A549 (cell line): ENCODE data around the gene PAQR5. TPM values are rescaled to one million over a fixed set of nuclear protein-coding genes. Genes with fewer than 3 reads are reported as not detected.
A peak's percentile ranks its signal among the peaks of the same experiment; 100 is the strongest.

Experiments used
- ATAC-seq, 2 experiments: fragments of 200-7000 bp in 1 of 2; fragments of >200 bp in 1 of 2; cut with Nextera tagmentation in 1 of 2; cut with Tn5 transposase in 1 of 2; 3 replicates each; pipeline versions ENCODE4 v1.8.0 to v1.9.1; 2018 to 2020; ENCODE audit warnings: mild to moderate bottlenecking in 1 of 2, moderate library complexity in 1 of 2
- CTCF ChIA-PET: fragments of 300-600 bp; sonication (Branson Sonifier 250); formaldehyde crosslinking; extraction: SDS; loops from one replicate; lab custom pipeline; 2021; ENCODE audit warnings: antibody characterized with exemption, inconsistent platforms; lab: Yijun Ruan, JAX
- POLR2A ChIA-PET: fragments of 350-600 bp; formaldehyde crosslinking; extraction: SDS; loops from one replicate; lab custom pipeline; 2021; ENCODE audit warnings: antibody characterized with exemption, inconsistent platforms; lab: Yijun Ruan, JAX
- DNase-seq, 2 experiments: peaks; one replicate each; pipeline versions ENCODE4 v3.0.0 to v3.0.0-alpha.2; 2011 to 2016; ENCODE audit warnings: low read depth in 1 of 2, low spot score in 1 of 2
- FAIRE-seq: peaks from 2 replicates; lab custom pipeline; 2011; peaks lifted over from hg19 to GRCh38; lab: Jason Lieb, UNC
- H3K27ac ChIP-seq, 2 experiments: fragments of >200 bp; sonication (Bioruptor Twin); formaldehyde crosslinking; 3 replicates each; pipeline ENCODE4 v1.5.1; 2016 to 2017
- H3K4me1 ChIP-seq: fragments of >200 bp; sonication (Bioruptor Twin); formaldehyde crosslinking; 3 replicates; pipeline ENCODE4 v1.6.1; 2016
- H3K4me2 ChIP-seq: fragments of >200 bp; sonication (Bioruptor Twin); formaldehyde crosslinking; 3 replicates; pipeline ENCODE4 v1.6.1; 2016
- H3K4me3 ChIP-seq: fragments of >200 bp; sonication (Bioruptor Twin); formaldehyde crosslinking; 3 replicates; pipeline ENCODE4 v1.5.1; 2016
- H3K9me3 ChIP-seq: fragments of >200 bp; sonication (Bioruptor Twin); formaldehyde crosslinking; 3 replicates; pipeline ENCODE4 v1.6.1; 2016
- CBX8 ChIP-seq: fragments of 200-600 bp; sonication (generic); IDR thresholded peaks from 2 replicates; pipeline ENCODE4 v1.6.1; 2016
- CEBPB ChIP-seq, 2 experiments: fragments of >200 bp in 1 of 2; sonication (Bioruptor Twin) in 1 of 2; formaldehyde crosslinking in 1 of 2; IDR thresholded peaks; 2 replicates each; pipeline ENCODE4 v1.6.1; 2012 to 2016
- EHF ChIP-seq: fragments of 250-450 bp; sonication (Bioruptor Pico); IDR thresholded peaks from 2 replicates; pipeline ENCODE4 v1.5.0; 2020; ENCODE audit warnings: mild to moderate bottlenecking
- ESRRA ChIP-seq: fragments of 150-350 bp; IDR thresholded peaks from 2 replicates; pipeline ENCODE4 v1.6.1; 2014; ENCODE audit warnings: mild to moderate bottlenecking, low read length, borderline replicate concordance
- FOSL2 ChIP-seq, 2 experiments: fragments of 450-650 bp in 1 of 2; fragments of >200 bp in 1 of 2; sonication (Bioruptor Twin) in 1 of 2; formaldehyde crosslinking; IDR thresholded peaks; 2 replicates each; pipeline versions ENCODE4 v1.5.0 to v1.6.1; 2016 to 2020; ENCODE audit warnings: mild to moderate bottlenecking in 1 of 2, moderate library complexity in 1 of 2
- FOXS1 ChIP-seq: fragments of 250-450 bp; sonication (Bioruptor Pico); IDR thresholded peaks from 2 replicates; pipeline ENCODE4 v1.5.0; 2020; ENCODE audit warnings: mild to moderate bottlenecking, moderate library complexity
- GATA3 ChIP-seq: IDR thresholded peaks from 2 replicates; pipeline ENCODE4 v1.6.1; 2012; ENCODE audit warnings: borderline replicate concordance
- HOXA7 ChIP-seq: fragments of 250-450 bp; sonication (Bioruptor Pico); IDR thresholded peaks from 2 replicates; pipeline ENCODE4 v1.5.0; 2020; ENCODE audit warnings: mild to moderate bottlenecking, moderate library complexity
- HOXB13 ChIP-seq: fragments of 250-450 bp; sonication (Bioruptor Pico); IDR thresholded peaks from 2 replicates; pipeline ENCODE4 v1.5.0; 2020; ENCODE audit warnings: low read depth, mild to moderate bottlenecking, moderate library complexity
- JUNB ChIP-seq: fragments of >200 bp; sonication (Bioruptor Twin); formaldehyde crosslinking; IDR thresholded peaks from 2 replicates; pipeline ENCODE4 v1.6.1; 2016
- KDM5A ChIP-seq: fragments of 200-600 bp; sonication (generic); IDR thresholded peaks from 2 replicates; pipeline ENCODE4 v1.6.1; 2016; ENCODE audit warnings: antibody characterized with exemption, mild to moderate bottlenecking
- MAFK ChIP-seq: fragments of 450-650 bp; IDR thresholded peaks from 2 replicates; pipeline ENCODE4 v1.6.1; 2014; ENCODE audit not compliant: partially characterized antibody
- NFE2L2 ChIP-seq: fragments of 150-350 bp; conservative IDR thresholded peaks from 2 replicates; pipeline ENCODE4 v1.6.1; 2014; ENCODE audit warnings: low read length
- PBX3 ChIP-seq: IDR thresholded peaks from 2 replicates; pipeline ENCODE4 v1.6.1; 2012
- PHF8 ChIP-seq: fragments of 200-600 bp; sonication (generic); IDR thresholded peaks from 2 replicates; pipeline ENCODE4 v1.6.1; 2016; ENCODE audit warnings: low read depth, mild to moderate bottlenecking, antibody characterized with exemption, moderate library complexity, borderline replicate concordance
- RARB ChIP-seq: fragments of 250-450 bp; sonication (Bioruptor Pico); IDR thresholded peaks from 2 replicates; pipeline ENCODE4 v1.8.0; 2021; ENCODE audit warnings: mild to moderate bottlenecking, moderate library complexity
- RFX5 ChIP-seq: fragments of 450-650 bp; IDR thresholded peaks from 2 replicates; pipeline ENCODE4 v1.7.1; 2014; ENCODE audit warnings: antibody characterized with exemption, mild to moderate bottlenecking, moderate library complexity
- ZC3H11A ChIP-seq: fragments of 450-650 bp; IDR thresholded peaks from 2 replicates; pipeline ENCODE4 v1.6.1; 2014; ENCODE audit warnings: antibody characterized with exemption, mild to moderate bottlenecking
- WGBS: methylation state at CpG from one replicate; pipeline ENCODE4 v1.1.6; 2017; ENCODE audit errors: missing lambda C conversion rate; 5-methylcytosine and 5-hydroxymethylcytosine counted together
- polyA plus RNA-seq, 4 experiments: library from polyadenylated mRNA; depleted of rRNA in 3 of 4; stranded (reverse); fragments of >200 nt; fragmentation: RNase III in 1 of 4; extraction: RNeasy Plus Mini Kit Qiagen cat#74134 plus additional on column Dnase treatment in 1 of 4; gene quantifications; 2 replicates in 3 of 4; 3 replicates in 1 of 4; pipeline ENCODE4 v1.2.3, GENCODE V29; 2011 to 2017
- TF ChIP-seq, protein P1 (sequence below): fragments of >200 bp; sonication (Bioruptor Twin); formaldehyde crosslinking; IDR thresholded peaks from 3 replicates; pipeline ENCODE4 v1.5.1; 2016

Gene PAQR5
- polyA plus RNA-seq, 2 of the 4 experiments (the other 2 are of a cell fraction), result 104 to 114 TPM

- TF ChIP-seq KDM5A, result no peak
- TF ChIP-seq, protein P1, sequence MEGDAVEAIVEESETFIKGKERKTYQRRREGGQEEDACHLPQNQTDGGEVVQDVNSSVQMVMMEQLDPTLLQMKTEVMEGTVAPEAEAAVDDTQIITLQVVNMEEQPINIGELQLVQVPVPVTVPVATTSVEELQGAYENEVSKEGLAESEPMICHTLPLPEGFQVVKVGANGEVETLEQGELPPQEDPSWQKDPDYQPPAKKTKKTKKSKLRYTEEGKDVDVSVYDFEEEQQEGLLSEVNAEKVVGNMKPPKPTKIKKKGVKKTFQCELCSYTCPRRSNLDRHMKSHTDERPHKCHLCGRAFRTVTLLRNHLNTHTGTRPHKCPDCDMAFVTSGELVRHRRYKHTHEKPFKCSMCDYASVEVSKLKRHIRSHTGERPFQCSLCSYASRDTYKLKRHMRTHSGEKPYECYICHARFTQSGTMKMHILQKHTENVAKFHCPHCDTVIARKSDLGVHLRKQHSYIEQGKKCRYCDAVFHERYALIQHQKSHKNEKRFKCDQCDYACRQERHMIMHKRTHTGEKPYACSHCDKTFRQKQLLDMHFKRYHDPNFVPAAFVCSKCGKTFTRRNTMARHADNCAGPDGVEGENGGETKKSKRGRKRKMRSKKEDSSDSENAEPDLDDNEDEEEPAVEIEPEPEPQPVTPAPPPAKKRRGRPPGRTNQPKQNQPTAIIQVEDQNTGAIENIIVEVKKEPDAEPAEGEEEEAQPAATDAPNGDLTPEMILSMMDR, result no peak
- TF ChIP-seq EHF (CRISPR knock-in tag), result no peak
- no peak for TF ChIP-seq HOXA7 (CRISPR knock-in tag)
Measured at GRCh38 chr15:69424001-69424400, 125.3 kb downstream of the PAQR5 start (continued).

GRCh38 chr15:69424748-69425413, 126.2 kb downstream of the PAQR5 start:
- TF ChIP-seq FOSL2 (IDR thresholded peaks at IDR 0.05) (no peak), FOSL2 (CRISPR knock-in tag; IDR thresholded peaks at IDR 0.05) (no peak), HOXB13 (CRISPR knock-in tag) (no peak), CBX8 (no peak), PBX3 (no peak), GATA3 (no peak), FOXS1 (CRISPR knock-in tag) (no peak), RFX5 (no peak), ZC3H11A (no peak), PHF8 (no peak), RARB (CRISPR knock-in tag) (no peak), MAFK (no peak), ESRRA (no peak), NFE2L2 (no peak)
- Histone ChIP-seq H3K4me2 (no peak overlapping the region), H3K27ac (no peak overlapping the region), H3K9me3 (no peaks in the 10 kb centered on the region), H3K4me3 (no peak overlapping the region), H3K4me1 (no peaks in the 10 kb centered on the region)
- ATAC-seq (no peak), DNase-seq (no peak), FAIRE-seq (peak; percentile 61)
- ChIA-PET POLR2A (no interaction called here), CTCF (interaction anchor here (1.3 to 1.6 kb wide), 2 partner anchors 8 to 30 kb away, joined by 5 to 6 read pairs; no protein-coding TSS in a partner anchor)
- 89% methylated on average over 1 of the region's 1 CpG for WGBS

GRCh38 chr15:69433831-69434230, 135.1 kb downstream of the PAQR5 start:
- DNase-seq (no peak), FAIRE-seq (no peak)
- ChIA-PET CTCF (interaction anchor here (1.0 to 1.1 kb wide), 2 partner anchors 10 to 29 kb away, joined by 3 to 5 read pairs; no protein-coding TSS in a partner anchor), POLR2A (no interaction called here)
- no peaks in the 10 kb centered on the region for H3K4me1 ChIP-seq
- no peak overlapping the region for H3K4me2 ChIP-seq
- no peak overlapping the region for H3K4me3 ChIP-seq
- H3K9me3 ChIP-seq, result no peaks in the 10 kb centered on the region
- no peak for TF ChIP-seq JUNB
- TF ChIP-seq, all 56 proteins: peak for 0
- WGBS, result 86% methylated on average over 1 of the region's 1 CpG
- no peak overlapping the region for H3K27ac ChIP-seq
- no peak for ATAC-seq

DNA sequence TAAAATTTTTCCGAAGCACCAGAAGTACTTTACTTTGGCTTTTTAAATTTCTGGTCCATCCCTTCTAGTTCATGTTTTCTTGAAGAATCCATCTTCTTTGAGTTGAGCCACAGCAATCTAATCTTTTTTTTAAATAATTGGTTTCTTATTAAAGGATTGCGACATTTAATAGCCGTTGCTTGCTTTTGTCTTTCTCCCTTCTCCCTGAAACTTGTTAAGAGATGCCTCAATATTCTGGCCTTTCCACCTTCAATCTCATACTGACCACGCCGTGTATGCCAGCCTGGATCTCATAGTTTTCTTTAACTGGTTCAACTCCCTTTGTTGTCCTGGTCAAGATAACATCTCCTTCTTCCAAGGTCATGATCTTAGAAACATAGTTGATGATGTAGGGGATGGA, 135.5 kb downstream of the PAQR5 start:
- ChIA-PET POLR2A (interaction anchor here (1.1 kb wide), 1 partner anchor 29 kb away, joined by 3 read pairs; no protein-coding TSS in a partner anchor), CTCF (no interaction called here)

More for the DNA sequence above, 135.5 kb downstream of the PAQR5 start:
- whole genome bisulfite sequencing, result 92% methylated on average over 5 of the region's 5 CpGs
- H3K27ac ChIP-seq, result no peak overlapping the region
- H3K4me2 ChIP-seq, result no peak overlapping the region
- DNase-seq (no peak), ATAC-seq (no peak), FAIRE-seq (peak; percentile 36)
- no peaks in the 10 kb centered on the region for H3K9me3 ChIP-seq
- no peak overlapping the region for H3K4me3 ChIP-seq
- H3K4me1 ChIP-seq, result no peaks in the 10 kb centered on the region
- TF ChIP-seq CEBPB (IDR thresholded peaks at IDR 0.05) (0 out of 4 replicates have a peak, but pooled peaks of 1 of the 2 experiments have one; percentile 46), ZC3H11A (no peak)
- TF ChIP-seq, all 56 proteins: peak for 1
